DMS 273 (cell line): ENCODE data around the gene HSPA1A.
"Not testable (repeated sequence)": the region's sequence is repeated elsewhere in the genome, so short reads cannot be mapped to it uniquely, and the experiment has no call there.

Source experiments
- DNase-seq: peaks from one replicate; lab custom pipeline; 2025; ENCODE audit not compliant: unreplicated experiment; lab: John Stamatoyannopoulos, UW

The HSPA1A gene

DNA sequence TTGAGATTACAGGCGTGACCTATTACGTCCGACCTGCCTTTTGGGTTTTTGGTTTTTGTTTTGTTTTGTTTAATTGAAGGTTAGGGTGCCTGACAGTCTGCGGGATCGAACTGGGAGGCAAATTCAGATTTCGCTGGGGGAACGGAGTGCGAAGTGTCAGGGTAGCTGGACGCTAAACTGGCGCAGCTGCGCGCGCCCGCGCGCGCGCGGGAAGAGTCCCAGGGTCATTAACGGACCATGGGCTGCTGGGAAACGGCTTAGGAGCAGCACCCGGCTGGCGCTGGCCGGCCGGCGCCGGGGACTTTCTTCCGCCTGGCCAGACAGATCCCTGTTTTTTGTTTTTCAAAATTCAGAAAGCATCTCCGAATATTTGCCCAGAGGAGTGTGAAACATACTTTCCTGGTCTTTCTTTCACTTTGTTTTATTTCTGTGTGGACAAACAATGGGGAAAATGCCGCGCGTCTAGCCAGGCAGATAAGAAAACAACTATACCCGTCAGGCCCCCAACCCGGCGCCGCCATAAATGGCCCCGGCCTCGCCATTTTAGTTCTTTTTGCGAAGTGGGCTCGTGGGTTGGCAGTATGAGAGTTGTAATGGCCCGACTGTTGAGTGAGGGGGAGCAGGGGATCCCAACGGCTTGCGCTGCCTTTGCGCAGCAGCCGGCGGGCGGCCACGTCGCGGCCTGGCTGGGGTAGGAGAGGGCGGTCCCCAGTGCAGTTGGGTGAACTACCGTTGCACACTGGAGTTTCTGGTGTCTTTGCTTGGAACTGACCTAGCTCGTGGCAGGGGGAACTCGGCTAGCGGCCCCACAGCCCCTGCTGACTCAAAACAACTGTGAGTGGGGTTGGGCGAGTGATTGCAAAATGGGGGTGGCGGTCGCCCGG lies 19.3 kb downstream of the HSPA1A start:
- DNase-seq, result peak; percentile 98

DNA sequence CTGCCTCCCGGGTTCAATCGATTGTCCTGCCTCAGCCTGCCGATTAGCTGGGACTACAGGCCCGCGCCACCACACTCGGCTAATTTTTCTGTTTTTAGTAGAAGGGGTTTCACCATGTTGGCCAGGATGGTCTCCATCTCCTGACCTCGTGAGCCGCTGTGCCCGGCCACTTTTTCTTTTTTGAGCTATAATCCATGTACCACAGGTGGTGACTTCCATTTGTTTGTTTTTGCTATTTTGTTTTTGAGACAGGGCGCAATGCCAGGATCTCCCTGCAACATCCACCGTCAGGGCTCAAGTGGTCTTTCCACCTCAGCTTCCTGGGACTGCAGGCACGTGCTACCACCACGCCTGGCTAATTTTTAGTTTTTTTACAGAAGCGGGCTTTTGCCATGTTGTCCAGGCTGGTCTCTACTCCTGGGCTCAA lies 20.7 kb downstream of the HSPA1A start:
- peak; percentile 40 for DNase-seq

DNA sequence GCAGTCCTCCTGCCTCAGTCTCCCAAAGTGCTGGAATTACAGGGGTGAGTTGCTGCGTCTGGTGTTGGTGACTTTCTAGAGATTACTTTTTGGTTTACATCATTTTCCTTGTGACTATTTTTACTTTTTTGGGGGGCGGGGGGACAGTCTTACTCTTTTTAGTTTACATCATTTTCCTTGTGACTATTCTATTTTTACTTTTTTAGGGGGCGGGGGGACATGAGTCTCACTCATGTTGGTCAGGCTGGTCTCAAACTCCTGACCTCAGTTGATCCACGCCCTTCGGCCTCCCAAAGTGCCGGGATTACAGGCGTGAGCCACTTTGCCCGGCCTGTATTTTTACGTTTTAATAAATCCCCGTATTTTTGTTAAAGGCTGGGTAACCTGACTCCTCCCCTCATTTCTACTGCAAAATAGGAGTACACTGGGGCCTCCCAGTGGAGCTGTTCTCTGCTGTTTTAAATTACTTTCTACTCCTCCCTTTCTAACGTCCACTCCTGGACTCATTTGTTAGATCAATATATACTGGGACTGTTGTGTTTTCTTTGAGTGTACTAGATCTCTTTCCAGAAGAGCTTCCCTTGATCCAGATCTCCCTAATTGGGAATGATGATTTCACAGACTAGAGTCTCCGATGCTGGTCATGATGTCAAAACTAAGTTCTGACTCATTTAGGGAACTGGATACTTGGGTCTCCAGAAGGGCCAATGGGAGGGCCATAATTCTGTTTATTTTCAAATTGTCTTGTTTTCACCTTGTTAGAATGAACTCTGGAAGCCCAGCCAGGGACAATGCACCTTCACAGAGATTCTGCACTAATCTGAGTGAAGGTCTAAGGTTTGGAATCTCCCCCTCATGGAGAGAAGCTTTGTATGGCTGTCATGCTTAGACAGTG lies 21.4 kb downstream of the HSPA1A start:
- peak; percentile 51 for DNase-seq

DNA sequence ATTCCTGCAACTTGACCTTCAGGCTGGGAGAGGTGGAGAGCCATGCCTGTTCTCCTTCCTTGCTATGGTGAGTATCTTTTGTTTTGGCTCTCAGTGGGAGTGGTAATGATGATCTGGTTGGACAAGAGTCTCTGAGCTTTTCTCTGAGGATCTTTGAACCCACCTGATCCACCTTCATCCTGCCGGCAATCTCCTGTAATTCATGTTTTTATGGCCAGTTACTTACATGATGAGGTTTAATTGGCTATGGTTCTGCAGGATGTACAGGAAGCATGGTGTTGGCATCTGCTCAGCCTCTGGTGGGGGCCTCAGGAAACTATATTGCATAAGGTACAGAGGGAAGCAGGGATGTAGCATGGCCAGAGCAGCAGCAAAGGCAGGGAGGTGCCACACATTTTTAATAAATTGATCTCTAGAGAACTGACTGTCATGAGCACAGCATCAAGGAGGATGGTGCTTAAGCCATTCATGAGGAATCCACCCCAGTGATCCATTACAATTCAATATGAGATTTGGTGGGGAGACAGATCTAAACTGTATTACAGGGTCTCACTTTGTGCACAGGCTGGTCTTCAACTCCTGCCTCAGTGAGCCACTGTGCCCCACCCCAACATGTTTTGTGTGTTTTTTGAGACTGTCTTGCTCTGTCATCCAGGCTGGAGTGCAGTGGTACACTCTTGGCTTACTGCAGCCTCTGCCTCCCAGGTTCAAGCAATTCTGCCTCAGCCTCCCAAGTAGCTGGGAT lies 22.2 kb downstream of the HSPA1A start:
- DNase-seq, result no peak

DNA sequence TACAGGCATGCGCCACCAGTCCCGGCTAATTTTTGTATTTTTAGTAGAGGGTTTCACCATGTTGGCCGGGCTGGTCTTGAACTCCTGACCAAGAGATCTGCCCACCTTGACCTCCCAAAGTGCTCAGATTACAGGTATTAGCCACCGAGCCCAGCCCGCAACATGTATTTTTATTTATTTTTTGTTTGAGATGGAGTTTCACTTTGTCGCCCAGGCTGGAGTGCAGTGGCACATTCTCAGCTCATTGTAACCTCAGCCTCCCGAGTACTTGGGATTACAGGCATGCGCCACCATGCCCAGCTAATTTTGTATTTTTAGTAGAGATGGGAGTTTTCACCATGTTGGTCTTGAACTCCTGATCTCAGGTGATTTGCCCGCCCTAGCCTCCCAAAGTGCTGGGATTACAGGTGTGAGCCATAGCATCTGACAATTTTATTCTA lies 22.8 kb downstream of the HSPA1A start:
- DNase-seq, result not testable (repeated sequence)

DNA sequence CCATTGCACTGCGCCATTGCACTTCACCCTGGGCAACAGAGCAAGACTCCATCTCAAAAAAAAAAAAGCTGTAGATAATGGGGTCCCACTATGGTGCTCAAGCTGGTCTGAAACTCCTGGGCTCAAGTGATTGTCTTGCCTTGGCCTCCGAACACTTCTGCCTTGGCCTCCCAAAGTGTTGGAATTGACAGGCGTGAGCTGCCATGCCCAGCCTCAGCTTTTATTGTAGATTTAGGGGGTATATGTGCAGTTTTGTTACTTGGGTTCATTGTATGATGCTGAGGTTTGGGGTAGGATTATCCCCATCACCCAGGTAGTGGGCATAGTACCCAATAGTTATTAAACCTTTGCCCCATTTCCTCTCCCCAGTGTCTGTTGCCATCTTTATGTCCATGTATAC lies 23.6 kb downstream of the HSPA1A start:
- DNase-seq, result no peak

DNA sequence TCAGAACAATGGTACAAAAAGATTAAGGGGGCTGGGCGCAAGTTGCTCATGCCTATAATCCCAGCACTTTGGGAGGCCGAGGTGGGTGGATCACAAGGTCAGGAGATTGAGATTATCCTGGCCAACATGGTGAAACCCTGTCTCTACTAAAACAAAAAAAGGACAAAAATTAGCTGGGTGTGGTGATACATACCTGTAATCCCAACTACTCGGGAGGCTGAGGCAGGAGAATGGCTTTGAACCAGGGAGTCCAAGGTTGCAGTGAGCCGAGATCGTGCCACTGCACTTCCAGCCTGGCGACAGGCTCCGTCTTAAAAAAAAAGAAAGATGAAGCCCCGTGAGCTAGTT lies 24.4 kb downstream of the HSPA1A start:
- DNase-seq, result not testable (repeated sequence)

DNA sequence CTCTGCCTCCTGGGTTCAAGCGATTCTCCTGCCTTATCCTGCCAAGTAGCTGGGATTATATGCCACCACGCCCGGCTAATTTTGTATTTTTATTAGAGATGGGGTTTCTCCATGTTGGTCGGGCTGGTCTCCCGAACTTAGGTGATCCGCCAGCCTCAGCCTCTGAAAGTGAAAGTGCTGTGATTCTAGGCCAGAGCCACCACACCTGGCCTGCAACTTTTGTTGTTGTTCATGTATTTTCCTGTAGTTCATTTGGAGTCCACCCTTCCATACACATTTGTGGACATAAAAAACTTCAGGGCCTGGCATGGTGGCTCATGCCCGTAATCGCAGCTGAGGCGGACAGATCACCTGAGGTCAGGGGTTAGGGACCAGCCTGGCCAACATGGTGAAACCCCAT lies 26.7 kb downstream of the HSPA1A start:
- peak; percentile 58 for DNase-seq

DNA sequence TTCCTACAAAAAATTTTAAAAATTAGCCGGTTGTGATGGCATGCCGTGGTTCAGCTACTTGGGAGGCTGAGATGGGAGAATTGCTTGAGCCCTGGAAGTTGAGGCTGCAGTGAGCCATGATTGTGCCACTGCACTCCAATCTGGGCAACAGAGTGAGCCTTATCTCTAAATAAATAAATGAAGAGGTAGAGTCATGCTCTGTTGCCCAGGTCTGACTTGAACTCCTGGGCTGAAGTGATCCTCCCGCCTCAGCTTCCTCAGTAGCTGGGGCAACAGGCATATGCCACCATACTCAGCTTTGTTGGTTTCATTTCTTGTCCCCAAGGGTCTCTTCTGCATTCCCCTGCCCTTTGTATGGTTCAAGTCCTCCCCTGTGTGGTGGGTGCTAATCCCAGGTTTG lies 29.2 kb downstream of the HSPA1A start:
- no peak for DNase-seq

DNA sequence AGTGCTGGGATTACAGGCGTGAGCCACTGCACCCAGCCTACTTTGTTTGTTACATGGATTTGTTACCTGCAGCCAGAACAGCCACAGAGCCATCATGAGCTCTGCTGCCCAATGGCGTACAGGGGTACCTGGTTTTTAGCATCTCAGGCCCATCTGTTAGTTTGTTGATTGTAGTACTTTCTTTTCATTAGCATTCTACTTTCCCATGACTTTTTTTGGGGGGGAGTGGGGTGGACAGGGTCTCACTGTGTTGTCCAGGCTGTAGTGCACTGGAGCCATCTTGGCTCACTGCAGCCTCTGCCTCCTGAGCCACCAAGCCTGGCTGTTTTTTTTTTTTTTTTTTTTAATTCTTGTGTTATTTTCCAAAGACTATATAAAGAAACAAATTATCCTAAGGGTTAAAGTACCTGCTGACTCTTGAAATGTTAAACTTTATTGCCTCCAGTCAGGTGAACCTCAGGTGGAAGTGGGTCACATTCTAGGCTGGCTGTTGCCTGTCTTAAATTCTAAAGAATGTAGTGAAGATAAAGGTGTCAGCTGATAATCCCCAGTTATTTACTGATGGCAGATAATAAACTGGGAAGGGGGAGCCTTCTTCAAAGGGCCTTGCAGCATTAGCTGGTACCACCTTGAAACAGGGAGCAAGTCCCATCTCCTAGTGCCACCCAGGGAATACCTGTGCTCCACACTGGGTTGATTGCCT lies 32.1 kb downstream of the HSPA1A start:
- no peak for DNase-seq

DNA sequence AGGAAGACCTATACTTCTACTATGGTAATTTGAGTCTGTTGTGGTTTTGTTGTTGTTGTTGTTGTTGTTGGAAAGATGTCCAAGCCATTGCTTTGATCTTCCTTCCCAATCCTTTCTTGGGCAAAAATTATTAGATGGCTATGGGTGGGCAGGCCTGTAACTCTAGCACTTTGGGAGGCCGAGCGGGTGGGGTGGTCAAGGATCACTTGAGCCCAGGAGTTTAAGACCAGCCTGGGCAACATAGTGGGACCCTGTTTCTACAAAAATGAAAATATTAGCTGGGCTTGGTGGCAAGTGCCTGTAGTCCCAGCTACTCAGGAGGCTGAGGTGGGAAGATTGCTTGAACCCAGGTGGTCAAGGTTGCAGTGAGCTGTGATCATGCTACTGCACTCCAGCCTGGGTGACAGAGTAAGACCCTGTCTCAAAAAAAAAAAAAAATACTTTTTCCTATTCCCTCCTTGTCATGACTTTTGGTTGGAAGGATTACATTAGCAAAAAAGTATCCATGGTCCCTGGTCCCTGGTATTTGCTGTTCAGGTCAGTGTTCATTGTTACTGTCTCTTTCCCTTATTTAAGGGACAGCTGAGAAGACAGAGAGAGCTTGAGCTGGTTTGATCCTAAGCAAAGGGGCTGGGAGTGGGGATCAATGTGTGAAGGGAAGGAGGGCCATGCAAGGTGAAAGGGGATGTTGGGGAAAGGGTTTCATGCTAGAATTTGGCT lies 35.6 kb downstream of the HSPA1A start:
- DNase-seq, result no peak

DNA sequence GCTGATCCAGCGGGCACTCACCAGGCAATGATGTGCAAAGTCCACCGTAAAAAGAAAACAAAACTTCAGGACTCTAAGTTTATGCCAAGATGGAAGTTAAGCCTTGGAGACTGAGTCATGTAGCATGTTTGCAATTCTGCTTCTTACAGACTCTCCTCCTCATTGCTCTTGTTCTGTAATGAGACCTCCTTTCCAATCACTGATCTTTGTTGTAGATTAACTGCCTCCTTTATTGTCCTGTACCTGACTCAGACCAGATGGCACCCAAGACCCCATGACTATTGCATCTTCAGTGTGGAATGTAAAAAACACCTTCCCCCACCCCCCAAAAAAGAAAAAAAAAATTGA lies 36.1 kb downstream of the HSPA1A start:
- DNase-seq, result no peak

DNA sequence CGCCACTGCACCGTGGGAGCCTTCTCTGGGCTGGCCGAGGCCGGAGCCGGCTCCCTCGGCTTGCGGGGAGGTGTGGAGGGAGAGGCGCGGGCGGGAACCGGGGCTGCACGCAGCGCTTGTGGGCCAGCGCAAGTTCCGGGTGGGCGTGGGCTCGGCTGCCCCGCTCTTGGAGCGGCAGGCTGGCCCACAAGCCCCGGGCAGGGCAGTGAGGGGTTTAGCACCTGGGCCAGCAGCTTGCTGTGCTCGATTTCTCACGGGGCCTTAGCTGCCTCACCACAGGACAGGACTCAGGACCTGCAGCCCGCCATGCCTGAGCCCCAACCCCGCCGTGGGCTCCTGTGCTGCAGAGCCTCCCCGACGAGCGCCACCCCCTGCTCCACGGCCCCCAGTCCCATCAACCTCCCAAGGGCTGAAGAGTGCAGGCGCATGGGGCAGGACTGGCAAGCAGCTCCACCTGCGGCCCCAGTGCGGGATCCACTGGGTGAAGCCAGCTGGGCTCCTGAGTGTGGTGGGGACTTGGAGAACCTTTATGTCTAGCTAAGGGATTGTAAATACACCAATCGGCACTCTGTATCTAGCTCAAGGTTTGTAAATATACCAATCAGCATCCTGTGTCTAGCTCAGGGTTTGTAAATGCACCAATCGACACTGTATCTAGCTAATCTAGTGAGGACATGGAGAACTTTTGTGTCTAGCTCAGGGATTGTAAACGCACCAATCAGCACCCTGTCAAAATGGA lies 36.8 kb downstream of the HSPA1A start:
- DNase-seq, result not testable (repeated sequence)

DNA sequence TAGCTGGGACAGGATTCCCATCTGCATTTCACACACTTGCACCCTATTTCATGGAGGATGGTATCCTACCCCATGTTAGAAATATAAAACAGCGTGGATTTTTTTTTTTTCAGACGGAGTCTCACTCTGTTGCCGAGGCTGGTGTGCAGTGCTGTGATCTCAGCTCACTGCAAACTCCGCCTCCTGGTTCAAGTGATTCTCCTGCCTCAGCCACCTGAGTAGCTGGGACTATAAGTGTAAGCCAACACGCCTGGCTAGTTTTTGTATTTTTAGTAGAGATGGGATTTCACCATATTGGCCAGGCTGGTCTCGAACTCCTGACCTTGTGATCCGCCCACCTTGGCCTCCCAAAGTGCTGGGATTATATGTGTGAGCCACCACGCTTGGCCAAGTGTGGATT lies 42.4 kb downstream of the HSPA1A start:
- not testable (repeated sequence) for DNase-seq

DNA sequence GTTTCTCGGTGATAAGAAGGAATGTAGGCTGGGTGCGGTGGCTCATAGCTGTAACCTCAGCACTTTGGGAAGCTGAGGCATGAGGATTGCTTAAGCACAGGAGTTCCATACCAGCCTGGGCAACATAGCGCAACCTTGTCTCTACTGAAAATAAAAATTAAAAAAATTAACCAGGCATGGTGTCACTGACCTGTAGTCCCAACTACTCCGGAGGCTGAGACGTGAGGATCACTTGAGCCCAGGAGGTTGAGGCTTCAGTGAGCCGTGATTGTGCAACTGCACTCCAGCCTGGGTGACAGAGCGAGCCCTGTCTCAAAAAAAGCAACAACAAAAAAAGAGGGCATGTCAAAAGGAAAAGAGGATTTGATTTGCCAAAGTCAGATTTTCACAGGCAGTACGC lies 43.4 kb downstream of the HSPA1A start:
- no peak for DNase-seq

DNA sequence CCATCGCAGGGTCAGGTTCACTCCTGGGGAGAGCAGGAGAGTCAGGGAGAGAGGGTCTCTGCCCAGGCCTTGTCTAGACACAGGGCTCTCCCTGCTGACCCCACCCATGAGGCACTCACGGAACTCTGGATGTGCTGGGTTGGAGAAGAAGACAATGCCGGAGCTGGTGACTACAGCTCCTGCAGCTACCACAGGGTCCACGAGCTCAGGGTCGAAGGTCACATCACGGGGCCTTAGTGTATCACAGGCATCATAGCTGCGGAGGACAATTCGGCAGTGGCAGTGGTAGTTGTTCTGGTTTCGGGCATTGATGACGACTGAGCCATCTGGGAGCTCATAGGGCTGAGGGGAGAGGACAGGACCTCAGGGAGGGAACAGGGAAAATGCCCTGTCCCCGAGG lies 44.6 kb downstream of the HSPA1A start:
- DNase-seq, result no peak

DNA sequence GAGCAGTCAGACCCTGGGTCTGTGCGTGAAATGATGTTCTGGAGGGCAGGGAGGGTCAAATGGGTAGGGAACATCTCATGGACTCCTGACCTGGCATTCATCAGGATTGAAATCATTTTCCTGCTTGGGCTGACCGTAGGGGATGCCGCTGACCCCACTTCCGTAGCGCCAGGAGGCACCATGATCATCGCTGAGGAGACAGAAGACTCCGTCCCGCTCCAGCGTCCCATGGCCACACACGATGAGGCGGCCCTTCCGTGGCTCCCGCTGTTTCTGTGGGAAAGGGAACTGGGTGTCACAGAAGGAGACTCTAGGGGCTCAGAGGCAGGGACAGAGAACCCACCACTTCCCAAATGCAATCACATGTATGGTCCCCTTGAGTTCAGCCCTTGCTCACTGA lies 45.0 kb downstream of the HSPA1A start:
- DNase-seq, result no peak

DNA sequence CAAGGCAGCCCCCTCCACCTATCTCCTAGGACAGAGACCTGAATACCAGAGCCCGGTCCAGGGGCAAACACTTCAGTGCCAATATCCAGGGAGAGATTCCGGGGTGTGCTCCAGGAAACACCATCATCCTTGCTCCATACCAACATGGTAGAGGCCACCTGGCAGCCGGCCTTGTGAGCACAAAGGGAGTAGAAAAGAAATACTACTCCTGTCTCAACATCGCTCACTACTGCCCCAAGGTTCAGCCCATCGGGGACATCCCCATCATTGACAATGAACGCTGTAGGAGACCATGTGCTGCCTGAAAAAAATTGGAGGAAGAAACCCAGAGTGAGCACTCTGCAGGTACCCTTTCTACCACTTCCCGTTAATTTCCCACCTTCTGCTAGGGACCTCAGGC lies 45.8 kb downstream of the HSPA1A start:
- no peak for DNase-seq

DNA sequence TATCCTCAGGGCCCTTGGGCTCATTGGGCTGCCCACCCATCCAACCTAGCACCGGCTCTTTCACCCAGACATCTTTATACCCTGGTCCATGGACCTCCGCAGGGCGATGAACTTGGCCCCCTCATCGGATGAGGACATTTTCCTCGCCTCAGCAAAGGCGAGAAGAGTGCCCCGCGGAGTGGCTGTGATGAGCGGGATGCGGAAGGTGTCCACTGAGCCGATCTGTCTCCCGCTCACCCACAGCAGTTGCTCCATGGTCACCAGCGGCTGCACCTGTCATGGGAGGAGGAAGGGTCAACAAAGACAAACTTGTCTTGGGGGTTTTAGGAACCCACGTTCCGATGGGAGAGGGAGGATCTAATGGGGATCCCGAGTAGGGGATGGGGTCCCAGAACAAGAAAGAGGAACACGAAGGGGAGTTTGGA lies 46.6 kb downstream of the HSPA1A start:
- DNase-seq, result no peak
